IMR-90 (cell line): ENCODE results near the gene AKT3. TPM values are rescaled to one million over a fixed set of nuclear protein-coding genes. Genes with fewer than 3 reads are reported as not detected.

Source experiments
- ATAC-seq: fragments of 200-7000 bp; cut with Tn5 transposase; 2 replicates; pipeline ENCODE4 v1.9.1; 2020; ENCODE audit warnings: low read depth, mild to moderate bottlenecking, moderate library complexity
- BruUV-seq: library from RNA; stranded (reverse); fragments of 400-500 nt; replicated peaks from 2 replicates; lab custom pipeline; 2021; lab: Mats Ljungman, UMichigan
- CTCF ChIA-PET: fragments of 300-600 bp; formaldehyde crosslinking; extraction: SDS; loops from one replicate; lab custom pipeline; 2021; ENCODE audit warnings: antibody characterized with exemption; lab: Yijun Ruan, JAX
- POLR2A ChIA-PET: fragments of 300-600 bp; sonication (Branson Sonifier 250); formaldehyde crosslinking; loops from one replicate; lab custom pipeline; 2022; ENCODE audit warnings: antibody characterized with exemption; ENCODE audit not compliant: unreplicated experiment; lab: Charles Lee
- DNase-seq: peaks from one replicate; pipeline ENCODE4 v3.0.0; 2013
- H2AFZ ChIP-seq: replicated peaks from 2 replicates; pipeline ENCODE3; 2013; ENCODE audit warnings: low read length, mild to moderate bottlenecking; ENCODE audit not compliant: poor library complexity
- H2AK5ac ChIP-seq: 2 replicates; pipeline ENCODE4 v1.6.1; 2013; ENCODE audit warnings: low read depth, low read length, inconsistent platforms
- H2AK9ac ChIP-seq: replicated peaks from 2 replicates; pipeline ENCODE3; 2013; ENCODE audit warnings: mild to moderate bottlenecking, low read depth, low read length, moderate library complexity; ENCODE audit not compliant: poor library complexity
- H2BK120ac ChIP-seq: 2 replicates; pipeline ENCODE4 v1.6.1; 2013; ENCODE audit warnings: low read depth, low read length, inconsistent platforms
- H2BK15ac ChIP-seq: 3 replicates; pipeline ENCODE4 v1.6.1; 2013; ENCODE audit warnings: low read depth, low read length, inconsistent platforms
- H2BK20ac ChIP-seq: 2 replicates; pipeline ENCODE4 v1.6.1; 2013; ENCODE audit warnings: low read depth, mild to moderate bottlenecking, inconsistent platforms, low read length, moderate library complexity
- H2BK5ac ChIP-seq: 2 replicates; pipeline ENCODE4 v1.6.1; 2013; ENCODE audit warnings: mild to moderate bottlenecking, low read depth, low read length, inconsistent platforms; ENCODE audit not compliant: poor library complexity, severe bottlenecking
- H3K14ac ChIP-seq: replicated peaks from 2 replicates; pipeline ENCODE4 v1.6.1; 2013; ENCODE audit warnings: low read depth, low read length, inconsistent platforms
- H3K18ac ChIP-seq: 2 replicates; pipeline ENCODE4 v1.6.1; 2013; ENCODE audit warnings: low read depth, low read length, control low read depth
- H3K23ac ChIP-seq: 2 replicates; pipeline ENCODE4 v1.6.1; 2013; ENCODE audit warnings: low read depth, low read length, inconsistent platforms
- H3K27ac ChIP-seq: 2 replicates; pipeline ENCODE4 v1.5.1; 2013; ENCODE audit warnings: mild to moderate bottlenecking, control low read depth, low read length; ENCODE audit not compliant: insufficient read depth
- H3K27me3 ChIP-seq: 2 replicates; pipeline ENCODE4 v1.6.1; 2013; ENCODE audit warnings: low read length; ENCODE audit not compliant: control insufficient read depth, insufficient read depth
- H3K36me3 ChIP-seq: 2 replicates; pipeline ENCODE4 v1.6.1; 2013; ENCODE audit warnings: low read length, mixed read lengths; ENCODE audit not compliant: control insufficient read depth, insufficient read depth
- H3K4ac ChIP-seq: 2 replicates; pipeline ENCODE4 v1.6.1; 2013; ENCODE audit warnings: low read depth, low read length, inconsistent platforms
- H3K4me1 ChIP-seq: 2 replicates; pipeline ENCODE4 v1.6.1; 2013; ENCODE audit warnings: low read length, mixed read lengths; ENCODE audit not compliant: control insufficient read depth, insufficient read depth
- H3K4me2 ChIP-seq: 2 replicates; pipeline ENCODE4 v1.6.1; 2013; ENCODE audit warnings: low read depth, mild to moderate bottlenecking, control low read depth, low read length, moderate library complexity
- H3K4me3 ChIP-seq: 2 replicates; pipeline ENCODE4 v1.5.1; 2013; ENCODE audit warnings: low read depth, mild to moderate bottlenecking, control low read depth, low read length, moderate library complexity; ENCODE audit not compliant: insufficient read depth
- H3K56ac ChIP-seq: 2 replicates; pipeline ENCODE4 v1.6.1; 2013; ENCODE audit warnings: low read length, inconsistent platforms; ENCODE audit not compliant: insufficient read depth; ENCODE audit errors: extremely low read depth
- H3K79me1 ChIP-seq, 2 experiments: 2 replicates each; pipeline ENCODE4 v1.6.1; 2013; ENCODE audit warnings: low read length in 2 of 2, inconsistent platforms in 1 of 2, low read depth in 1 of 2
- H3K9ac ChIP-seq: 2 replicates; pipeline ENCODE4 v1.6.1; 2013; ENCODE audit warnings: low read depth, low read length, control low read depth
- H3K9me1 ChIP-seq: 2 replicates; pipeline ENCODE4 v1.6.1; 2013; ENCODE audit warnings: low read length, inconsistent platforms; ENCODE audit not compliant: insufficient read depth
- H3K9me3 ChIP-seq: 2 replicates; pipeline ENCODE4 v1.6.1; 2013; ENCODE audit warnings: low read length; ENCODE audit not compliant: control insufficient read depth, insufficient read depth
- H4K20me1 ChIP-seq: 2 replicates; pipeline ENCODE4 v1.6.1; 2013; ENCODE audit warnings: low read length, inconsistent platforms; ENCODE audit not compliant: insufficient read depth
- H4K5ac ChIP-seq: 2 replicates; pipeline ENCODE4 v1.6.1; 2013; ENCODE audit warnings: mild to moderate bottlenecking, low read depth, low read length, control low read depth
- H4K8ac ChIP-seq, 2 experiments: 2 replicates each; pipeline ENCODE4 v1.6.1; 2013; ENCODE audit warnings: low read depth in 2 of 2, low read length in 2 of 2, control low read depth in 1 of 2, inconsistent platforms in 1 of 2
- H4K91ac ChIP-seq: 2 replicates; pipeline ENCODE4 v1.6.1; 2013; ENCODE audit warnings: low read depth, low read length, inconsistent platforms; ENCODE audit not compliant: insufficient read depth
- BHLHE40 ChIP-seq: fragments of 150-350 bp; IDR thresholded peaks from 2 replicates; pipeline ENCODE4 v1.6.1; 2016; ENCODE audit warnings: mild to moderate bottlenecking, low read depth, low read length
- CEBPB ChIP-seq: IDR thresholded peaks from 2 replicates; pipeline ENCODE4 v1.6.1; 2012; ENCODE audit warnings: low read depth, low read length, improper control_type of control experiment
- CHD1 ChIP-seq: IDR thresholded peaks from 2 replicates; pipeline ENCODE4 v1.6.1; 2012; ENCODE audit warnings: low read depth, low read length, improper control_type of control experiment
- CTCF ChIP-seq: conservative IDR thresholded peaks from 2 replicates; pipeline ENCODE4 v1.5.1; 2012; ENCODE audit warnings: mild to moderate bottlenecking, low read depth, low read length, improper control_type of control experiment
- ELK1 ChIP-seq: fragments of 150-350 bp; IDR thresholded peaks from 2 replicates; pipeline ENCODE4 v1.6.1; 2016; ENCODE audit warnings: low read depth, mild to moderate bottlenecking, low read length, moderate library complexity, borderline replicate concordance
- FOS ChIP-seq: fragments of 150-350 bp; IDR thresholded peaks from 2 replicates; pipeline ENCODE4 v1.6.1; 2016; ENCODE audit warnings: low read depth, low read length
- MAFK ChIP-seq: IDR thresholded peaks from 2 replicates; pipeline ENCODE4 v1.6.1; 2012; ENCODE audit warnings: low read depth, low read length, improper control_type of control experiment
- MAZ ChIP-seq: IDR thresholded peaks from 2 replicates; pipeline ENCODE4 v1.6.1; 2012; ENCODE audit warnings: low read depth, mild to moderate bottlenecking, low read length, improper control_type of control experiment, moderate library complexity, borderline replicate concordance
- MXI1 ChIP-seq: IDR thresholded peaks from 2 replicates; pipeline ENCODE4 v1.6.1; 2012; ENCODE audit warnings: low read depth, mild to moderate bottlenecking, low read length, moderate library complexity, borderline replicate concordance
- NFE2L2 ChIP-seq: fragments of 150-350 bp; IDR thresholded peaks from 2 replicates; pipeline ENCODE4 v1.6.1; 2016; ENCODE audit warnings: low read depth, mild to moderate bottlenecking, low read length
- POLR2A ChIP-seq: IDR thresholded peaks from 2 replicates; pipeline ENCODE4 v1.6.1; 2012; ENCODE audit warnings: mild to moderate bottlenecking, low read depth, low read length
- RAD21 ChIP-seq: IDR thresholded peaks from 2 replicates; pipeline ENCODE4 v1.6.1; 2012; ENCODE audit warnings: low read length, improper control_type of control experiment
- RCOR1 ChIP-seq: IDR thresholded peaks from 2 replicates; pipeline ENCODE4 v1.6.1; 2012; ENCODE audit warnings: mild to moderate bottlenecking, low read length, improper control_type of control experiment; ENCODE audit not compliant: insufficient replicate concordance
- RFX5 ChIP-seq: IDR thresholded peaks from 2 replicates; pipeline ENCODE4 v1.8.0; 2012; ENCODE audit warnings: low read depth, mild to moderate bottlenecking, low read length, moderate library complexity
- SMC3 ChIP-seq: fragments of 150-350 bp; IDR thresholded peaks from 2 replicates; pipeline ENCODE4 v1.6.1; 2016; ENCODE audit warnings: low read depth, mild to moderate bottlenecking, antibody characterized with exemption, low read length, moderate library complexity
- USF2 ChIP-seq: fragments of 150-350 bp; IDR thresholded peaks from 2 replicates; pipeline ENCODE4 v1.6.1; 2017; ENCODE audit warnings: mild to moderate bottlenecking, antibody characterized with exemption, low read length, low read depth
- WGBS, 2 experiments: methylation state at CpG; one replicate each; pipeline versions ENCODE4 v1.1.5 to v1.1.7; 2013; ENCODE audit warnings: missing lambda C conversion rate in 2 of 2; ENCODE audit not compliant: insufficient read length in 1 of 2; ENCODE audit errors: extremely low coverage in 2 of 2; 5-methylcytosine and 5-hydroxymethylcytosine counted together
- dilution Hi-C: fragments of 300-500 bp; cut with HindIII; formaldehyde crosslinking; loops from one replicate; pipeline ENCODE4 v1.14.3; 2018; ENCODE audit warnings: low sequenced_read_pairs; ENCODE audit not compliant: unreplicated experiment
- in situ Hi-C: fragments of 300-500 bp; cut with MboI; formaldehyde crosslinking; loops from 3 replicates; pipeline ENCODE4 v1.14.3; 2019; ENCODE audit warnings: low sequenced_read_pairs, inconsistent platforms, mixed read lengths
- intact Hi-C: fragments of 100-400 bp; cut with micrococcal nuclease; formaldehyde crosslinking; loops from 2 replicates; pipeline ENCODE4 v1.10.0; 2022
- polyA plus RNA-seq, 3 experiments: library from polyadenylated mRNA; depleted of rRNA; stranded (reverse); fragments of >200 nt; gene quantifications; 2 replicates each; pipeline ENCODE4 v1.2.3, GENCODE V29; 2012; ENCODE audit warnings: low replicate concordance in 1 of 3
- total RNA-seq: library from RNA; depleted of rRNA; stranded (reverse); fragments of >200 nt; gene quantifications from 2 replicates; pipeline ENCODE4 v1.2.3, GENCODE V29; 2012

The AKT3 gene
- total and polyA plus RNA-seq, 2 of the 4 experiments (the other 2 are of a cell fraction) = 15.2 to 19.4 TPM

GRCh38 chr1:243792891-243793290, 57.2 kb downstream of the AKT3 start:
- no TSS peak for BruUV-seq
- no peak overlapping the region for H4K8ac ChIP-seq
- TF ChIP-seq MAFK (no peak), ELK1 (no peak), MXI1 (no peak), CHD1 (no peak), USF2 (no peak), NFE2L2 (no peak), MAZ (no peak), SMC3 (no peak), RFX5 (no peak), FOS (no peak), BHLHE40 (no peak), CTCF (no peak), POLR2A (no peak), CEBPB (no peak), RAD21 (no peak), RCOR1 (no peak)
- H3K56ac ChIP-seq = no peak overlapping the region
- ATAC-seq (no peak), DNase-seq (no peak)
- peaks cover 2% of the 10 kb centered on the region; the same call in 1 of the 2 replicates for H3K36me3 ChIP-seq
- H4K20me1 ChIP-seq = peaks cover 8% of the 10 kb centered on the region; the same call in 1 of the 2 replicates
- H3K79me1 ChIP-seq = peaks cover 39 to 69% of the 10 kb centered on the region in 2 experiments
- dilution Hi-C loops = no loop called here
- no peaks in the 10 kb centered on the region for H3K9me3 ChIP-seq
- no peak overlapping the region for H3K14ac ChIP-seq
- in situ Hi-C loops = no loop called here
- 0 out of 2 replicates have a peak overlapping the region, but pooled peaks have one; percentile 64 for H3K23ac ChIP-seq
- no peaks in the 10 kb centered on the region for H3K27me3 ChIP-seq
- no peak overlapping the region for H2BK120ac ChIP-seq
- peaks cover 3% of the 10 kb centered on the region; the same call in 1 of the 2 replicates for H3K4me1 ChIP-seq
- CTCF ChIA-PET = interaction anchor here (0.6 kb wide), 1 partner anchor 64 kb away, joined by 3 read pairs; no protein-coding TSS in a partner anchor
- no peak overlapping the region for H4K91ac ChIP-seq
- H2BK20ac ChIP-seq = no peak overlapping the region
- no peak overlapping the region for H2BK15ac ChIP-seq
- H3K9me1 ChIP-seq = peaks cover 3% of the 10 kb centered on the region; the same call in 1 of the 2 replicates
- no peak overlapping the region for H2BK5ac ChIP-seq
- intact Hi-C loops = no loop called here
- POLR2A ChIA-PET = no interaction called here
- no peak overlapping the region for H2AFZ ChIP-seq
- no peak overlapping the region for H3K27ac ChIP-seq
- H3K4me2 ChIP-seq = no peak overlapping the region
- H2AK5ac ChIP-seq = no peak overlapping the region; the same call in 1 of the 2 replicates
- no peak overlapping the region; the same call in 1 of the 2 replicates for H3K18ac ChIP-seq
- H3K4ac ChIP-seq = no peak overlapping the region
- no peak overlapping the region for H3K4me3 ChIP-seq
- H2AK9ac ChIP-seq = no peak overlapping the region
- no CpG with 5 or more reads among the region's 3 CpGs for WGBS, 2 experiments
- H3K9ac ChIP-seq = no peak overlapping the region
- no peak overlapping the region for H4K5ac ChIP-seq
